Keratinocyte (primary cell): ENCODE data around the gene MMP24. TPM values are rescaled to one million over a fixed set of nuclear protein-coding genes. Genes with fewer than 3 reads are reported as not detected.
A peak's percentile ranks its signal among the peaks of the same experiment; 100 is the strongest.

ENCODE experiments used
- DNase-seq: peaks from one replicate; pipeline ENCODE4 v3.0.0-alpha.2; 2011; ENCODE audit warnings: low read depth, missing footprints, low spot score
- FAIRE-seq: peaks from 2 replicates; lab custom pipeline; 2011; peaks lifted over from hg19 to GRCh38; lab: Jason Lieb, UNC
- H2AFZ ChIP-seq: 2 replicates; pipeline ENCODE4 v1.6.0; 2012; ENCODE audit warnings: low read length, control low read depth, inconsistent platforms; ENCODE audit not compliant: control insufficient read depth
- H3K27ac ChIP-seq: 2 replicates; pipeline ENCODE4 v1.5.1; 2011; ENCODE audit warnings: low read length; ENCODE audit not compliant: control insufficient read depth, insufficient read depth
- H3K27me3 ChIP-seq: 3 replicates; pipeline ENCODE4 v1.6.0; 2011; ENCODE audit warnings: low read length; ENCODE audit not compliant: control insufficient read depth, insufficient read depth; ENCODE audit errors: extremely low read depth
- H3K36me3 ChIP-seq, 2 experiments: 2 replicates in 1 of 2; 3 replicates in 1 of 2; pipeline ENCODE4 v1.5.1; 2011; ENCODE audit warnings: low read length in 2 of 2, mild to moderate bottlenecking in 1 of 2; ENCODE audit not compliant: control insufficient read depth in 2 of 2, insufficient read depth in 2 of 2; ENCODE audit errors: extremely low read depth in 1 of 2
- H3K4me1 ChIP-seq: 3 replicates; pipeline ENCODE4 v1.5.1; 2011; ENCODE audit warnings: low read length; ENCODE audit not compliant: control insufficient read depth, insufficient read depth; ENCODE audit errors: extremely low read depth
- H3K4me2 ChIP-seq: 3 replicates; pipeline ENCODE4 v1.6.0; 2011; ENCODE audit warnings: low read depth, low read length; ENCODE audit not compliant: control insufficient read depth, insufficient read depth; ENCODE audit errors: extremely low read depth
- H3K4me3 ChIP-seq, 3 experiments: fragments of 200-600 bp in 1 of 3; sonication (generic) in 1 of 3; 2 replicates in 2 of 3; 3 replicates in 1 of 3; pipeline ENCODE4 v1.5.1; 2011 to 2016; ENCODE audit warnings: low read length in 3 of 3, mild to moderate bottlenecking in 3 of 3, control low read depth in 2 of 3, inconsistent platforms in 1 of 3, low read depth in 1 of 3, mixed read lengths in 1 of 3, mixed run types in 1 of 3, moderate library complexity in 1 of 3; ENCODE audit not compliant: control insufficient read depth in 2 of 3, insufficient read depth in 2 of 3; ENCODE audit errors: extremely low read depth in 1 of 3
- H3K79me2 ChIP-seq: 2 replicates; pipeline ENCODE4 v1.6.0; 2012; ENCODE audit warnings: low read length; ENCODE audit not compliant: control insufficient read depth, insufficient read depth
- H3K9ac ChIP-seq: 3 replicates; pipeline ENCODE4 v1.6.0; 2011; ENCODE audit warnings: low read length; ENCODE audit not compliant: control insufficient read depth, insufficient read depth; ENCODE audit errors: extremely low read depth
- H3K9me1 ChIP-seq: 3 replicates; pipeline ENCODE4 v1.6.0; 2011; ENCODE audit warnings: low read length; ENCODE audit not compliant: control insufficient read depth, insufficient read depth; ENCODE audit errors: extremely low read depth
- H3K9me3 ChIP-seq: 2 replicates; pipeline ENCODE4 v1.5.1; 2012; ENCODE audit warnings: low read depth, low read length; ENCODE audit not compliant: control insufficient read depth
- H4K20me1 ChIP-seq: 3 replicates; pipeline ENCODE4 v1.6.0; 2011; ENCODE audit warnings: low read length; ENCODE audit not compliant: control insufficient read depth, insufficient read depth; ENCODE audit errors: extremely low read depth
- EZH2 ChIP-seq: IDR thresholded peaks from one replicate; pipeline ENCODE4 v1.6.1; 2012; ENCODE audit warnings: inconsistent platforms, mild to moderate bottlenecking, low read length, moderate library complexity
- dilution Hi-C: fragments of 300-500 bp; cut with MboI; formaldehyde crosslinking; loops from one replicate; pipeline ENCODE4 v1.7.0; 2020; ENCODE audit warnings: low sequenced_read_pairs; ENCODE audit not compliant: extremely low pct_ligation_motif_present
- polyA plus RNA-seq, 5 experiments: library from polyadenylated mRNA; depleted of rRNA in 3 of 5; stranded (reverse) in 3 of 5; stranded (forward) in 1 of 5; unstranded in 1 of 5; fragments of >200 nt; gene quantifications; 1 replicate in 1 of 5; 2 replicates in 3 of 5; 3 replicates in 1 of 5; pipeline versions ENCODE4 v1.2.1 to v1.2.3, GENCODE V29; 2011 to 2012; ENCODE audit warnings: missing spikeins in 2 of 5, low read depth in 1 of 5, low replicate concordance in 1 of 5
- TF ChIP-seq, protein P1 (sequence below), 3 experiments: IDR thresholded peaks in 1 of 3; conservative IDR thresholded peaks in 1 of 3; optimal IDR thresholded peaks in 1 of 3; 2 replicates in 2 of 3; 3 replicates in 1 of 3; pipeline versions ENCODE3 to v1.5.1; 2011; ENCODE audit warnings: low read length in 3 of 3, mild to moderate bottlenecking in 3 of 3, moderate library complexity in 2 of 3, control low read depth in 1 of 3, inconsistent platforms in 1 of 3; ENCODE audit not compliant: insufficient read depth in 2 of 3; ENCODE audit errors: extremely low read depth in 1 of 3

MMP24 gene
- polyA plus RNA-seq, 1 donor (not counting 4 experiments of a cell fraction or from before 2014, with no cell fraction given), result not detected

DNA sequence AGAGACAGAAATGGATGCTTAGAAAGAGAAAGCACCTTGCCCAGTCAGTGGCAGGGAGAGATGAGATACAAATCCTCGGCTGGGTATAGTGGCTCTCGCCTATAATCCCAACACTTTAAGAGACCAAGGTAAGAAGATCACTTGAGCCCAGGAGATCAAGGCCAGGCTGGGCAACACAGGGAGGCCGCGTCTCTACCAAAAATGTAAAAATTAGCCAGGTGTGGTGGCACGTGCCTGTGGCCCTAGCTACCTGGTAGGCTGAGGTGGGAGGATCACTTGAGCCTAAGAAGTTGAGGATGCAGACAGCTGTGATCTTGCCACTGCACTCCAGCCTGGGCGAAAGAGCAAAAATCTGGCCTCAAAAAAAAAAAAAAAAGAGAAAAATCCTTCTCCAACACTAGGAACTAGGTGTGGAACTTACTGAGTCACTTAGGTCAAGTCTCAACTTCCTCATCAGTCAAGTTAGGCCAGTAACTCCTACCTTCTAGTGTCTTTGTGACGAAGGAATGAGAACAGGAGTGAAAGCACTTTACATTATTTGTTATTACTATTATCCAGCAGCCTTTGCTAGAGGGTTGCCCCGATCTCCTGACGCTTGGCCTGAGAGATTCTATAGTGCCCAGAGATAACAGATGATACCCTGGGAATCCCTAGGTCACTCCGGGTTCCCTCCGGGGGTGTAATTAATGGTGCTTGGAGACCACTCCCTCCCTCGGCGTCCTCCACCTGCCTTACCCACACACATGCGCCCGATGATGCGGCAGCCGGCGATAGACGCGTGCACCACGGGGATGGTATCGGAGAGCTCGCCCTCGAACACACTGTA, 57.2 kb downstream of the MMP24 start:
- Histone ChIP-seq H3K79me2 (peaks cover 37% of the 10 kb centered on the region), H4K20me1 (peaks cover 4% of the 10 kb centered on the region), H3K4me2 (peak overlapping the region; percentile 63), H2AFZ (no peak overlapping the region), H3K4me3 (peak overlapping the region; percentile 76 to 85 (median 80)), H3K36me3 (peaks cover 10 to 46% of the 10 kb centered on the region in 2 experiments), H3K9me3 (no peaks in the 10 kb centered on the region), H3K9ac (peak overlapping the region; percentile 85), H3K9me1 (peaks cover 2% of the 10 kb centered on the region), H3K4me1 (peaks cover 36% of the 10 kb centered on the region), H3K27ac (peak overlapping the region; percentile 85), H3K27me3 (no peaks in the 10 kb centered on the region)
- dilution Hi-C loops, result no loop called here
- no peak for TF ChIP-seq EZH2
- TF ChIP-seq, protein P1, sequence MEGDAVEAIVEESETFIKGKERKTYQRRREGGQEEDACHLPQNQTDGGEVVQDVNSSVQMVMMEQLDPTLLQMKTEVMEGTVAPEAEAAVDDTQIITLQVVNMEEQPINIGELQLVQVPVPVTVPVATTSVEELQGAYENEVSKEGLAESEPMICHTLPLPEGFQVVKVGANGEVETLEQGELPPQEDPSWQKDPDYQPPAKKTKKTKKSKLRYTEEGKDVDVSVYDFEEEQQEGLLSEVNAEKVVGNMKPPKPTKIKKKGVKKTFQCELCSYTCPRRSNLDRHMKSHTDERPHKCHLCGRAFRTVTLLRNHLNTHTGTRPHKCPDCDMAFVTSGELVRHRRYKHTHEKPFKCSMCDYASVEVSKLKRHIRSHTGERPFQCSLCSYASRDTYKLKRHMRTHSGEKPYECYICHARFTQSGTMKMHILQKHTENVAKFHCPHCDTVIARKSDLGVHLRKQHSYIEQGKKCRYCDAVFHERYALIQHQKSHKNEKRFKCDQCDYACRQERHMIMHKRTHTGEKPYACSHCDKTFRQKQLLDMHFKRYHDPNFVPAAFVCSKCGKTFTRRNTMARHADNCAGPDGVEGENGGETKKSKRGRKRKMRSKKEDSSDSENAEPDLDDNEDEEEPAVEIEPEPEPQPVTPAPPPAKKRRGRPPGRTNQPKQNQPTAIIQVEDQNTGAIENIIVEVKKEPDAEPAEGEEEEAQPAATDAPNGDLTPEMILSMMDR (optimal IDR thresholded peaks at IDR 0.05 in 1 of 3, IDR thresholded peaks at IDR 0.05 in 1 of 3, conservative IDR thresholded peaks at IDR 0.05 in 1 of 3; ENCODE audit: extremely low read depth in 1 of 3, insufficient read depth in 2 of 3, low read length in 3 of 3), result no peak
- no peak for FAIRE-seq
- no peak for DNase-seq

DNA sequence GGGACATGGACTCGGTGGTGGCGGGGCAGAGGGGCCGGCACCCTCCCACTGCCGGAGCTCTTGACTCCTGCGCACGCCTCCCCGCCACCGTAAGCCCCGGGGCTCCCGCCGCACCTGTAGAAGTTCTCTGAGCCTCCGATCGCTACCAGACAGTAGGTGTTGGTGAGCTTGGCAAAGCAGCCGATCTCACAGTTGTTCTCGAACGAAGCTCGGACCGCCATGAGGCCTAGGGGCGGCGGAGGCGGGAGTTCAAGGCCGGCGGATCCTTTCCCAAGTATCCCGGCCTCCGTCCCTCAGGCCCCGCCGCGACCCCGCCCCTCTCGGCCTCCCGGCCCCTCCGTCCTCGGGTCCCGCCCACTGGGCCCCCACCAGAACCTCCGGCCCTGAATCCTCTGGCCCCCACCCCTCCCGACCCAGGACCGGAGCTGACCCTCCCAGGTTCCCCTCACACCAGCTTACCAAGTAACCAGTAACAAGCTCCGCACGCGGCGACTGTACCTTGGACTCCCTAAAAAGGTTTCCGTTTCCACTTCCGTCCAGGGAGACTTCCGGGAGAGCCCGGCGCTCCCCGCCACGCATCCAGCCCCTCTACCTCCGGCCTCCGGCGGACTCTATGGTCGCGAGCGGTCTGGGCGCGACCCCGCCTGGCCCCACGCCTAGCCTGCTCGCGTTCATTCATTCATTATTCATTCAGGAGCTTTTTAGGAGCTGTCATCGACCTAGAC, 57.9 kb downstream of the MMP24 start, which contains the start of gene EIF6:
EIF6 (minus strand) TSS at position 506 of the 725 bp plus-strand sequence; CDS start at position 221, 285 bp downstream.
- dilution Hi-C loops, result no loop called here
- peak within 1 kb of the TSS; percentile 85 for H3K9ac ChIP-seq
- H3K9me3 ChIP-seq, result no peaks in the 10 kb centered on the region
- H2AFZ ChIP-seq, result peak within 1 kb of the TSS; percentile 92
- DNase-seq (peak; percentile 83), FAIRE-seq (no peak)
- H3K27me3 ChIP-seq, result no peaks in the 10 kb centered on the region
- peak within 1 kb of the TSS; percentile 76 to 85 (median 80) for H3K4me3 ChIP-seq
- peaks cover 37% of the 10 kb centered on the region for H3K79me2 ChIP-seq
- H3K4me1 ChIP-seq, result peaks cover 28% of the 10 kb centered on the region
- H3K36me3 ChIP-seq, result peaks cover 5 to 38% of the 10 kb centered on the region in 2 experiments
- H3K4me2 ChIP-seq, result peak within 1 kb of the TSS; percentile 92
- no peak for TF ChIP-seq EZH2
- TF ChIP-seq, protein P1 (optimal IDR thresholded peaks at IDR 0.05 in 1 of 3, IDR thresholded peaks at IDR 0.05 in 1 of 3, conservative IDR thresholded peaks at IDR 0.05 in 1 of 3; ENCODE audit: extremely low read depth in 1 of 3, insufficient read depth in 2 of 3, low read length in 3 of 3), result no peak
- peak within 1 kb of the TSS; percentile 85 for H3K27ac ChIP-seq
- no peaks in the 10 kb centered on the region for H4K20me1 ChIP-seq
- no peaks in the 10 kb centered on the region for H3K9me1 ChIP-seq
